ENCODE results near the gene TLK2. TPM values are rescaled to one million over a fixed set of nuclear protein-coding genes. Genes with fewer than 3 reads are reported as not detected.

TLK2 gene
- total and polyA plus RNA-seq, 2 donors (not counting 3 experiments of a cell fraction or from before 2014, with no cell fraction given) = 30.7 to 40.7 TPM

DNA sequence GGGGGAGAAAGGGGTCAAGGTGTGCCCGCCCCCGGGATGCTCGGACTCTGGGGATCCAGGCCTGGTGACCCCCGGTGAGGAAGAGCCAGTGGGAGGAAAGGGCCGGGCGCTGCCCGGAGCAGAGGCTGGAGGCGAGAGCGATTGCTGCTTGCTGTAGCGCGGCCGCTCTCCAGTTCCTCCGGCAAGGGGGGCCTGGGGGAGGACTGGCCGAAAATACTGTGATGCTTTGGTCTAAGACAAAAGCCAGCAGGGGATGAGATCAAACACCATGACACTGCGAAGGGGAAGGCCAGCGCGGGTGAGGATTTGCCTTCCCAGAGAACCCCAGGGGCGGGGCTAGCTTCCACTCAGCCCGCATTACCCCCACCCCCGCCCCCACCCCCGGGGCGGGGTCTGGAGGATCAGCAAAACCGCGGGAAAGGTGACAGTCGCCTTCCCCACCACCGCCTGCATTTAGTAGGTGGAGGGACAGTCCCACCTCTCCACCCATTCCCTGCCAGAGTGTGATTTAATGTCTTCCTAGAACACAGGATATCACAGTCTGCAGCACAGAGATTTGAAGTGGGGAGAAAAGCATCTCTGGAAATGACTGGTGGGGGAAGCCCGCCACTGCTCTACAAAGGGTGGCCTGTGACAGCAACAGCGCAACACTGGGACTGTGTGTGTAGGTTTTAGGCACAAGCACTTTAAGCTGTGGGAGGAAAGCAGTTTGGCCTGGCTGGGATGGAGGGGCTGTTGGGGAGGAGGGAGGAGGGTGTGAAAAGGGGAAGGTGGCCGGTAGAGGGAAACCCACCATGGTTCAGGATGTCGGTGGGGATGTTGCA, 174.6 kb downstream of the TLK2 start:
- TF ChIP-seq MAX (IDR thresholded peaks at IDR 0.05; ENCODE audit: insufficient read depth, insufficient read length) = no peak
- Histone ChIP-seq H2AFZ (ENCODE audit: low read depth, low read length) (peak overlapping the region; percentile 64), H3K36me3 (ENCODE audit: control insufficient read depth in 2 of 2, extremely low read depth in 1 of 2, insufficient read depth in 2 of 2, low read length in 2 of 2) (no peaks in the 10 kb centered on the region), H3K9me3 (replicated peaks; ENCODE audit: control insufficient read depth, insufficient read depth, low read length) (no peaks in the 10 kb centered on the region), H3K4me1 (ENCODE audit: control insufficient read depth, extremely low read depth, insufficient read depth, low read length) (peaks cover 16% of the 10 kb centered on the region), H3K4me2 (ENCODE audit: insufficient read depth, low read length) (peak overlapping the region; percentile 71), H3K27ac (ENCODE audit: insufficient read depth, low read depth, low read length) (peak overlapping the region; percentile 92), H3K9me1 (replicated peaks; ENCODE audit: control insufficient read depth, extremely low read depth, insufficient read depth, low read length) (no peaks in the 10 kb centered on the region), H3K4me3 (replicated peaks in 1 of 3; ENCODE audit: insufficient read depth in 1 of 3, low read depth in 1 of 3, low read length in 3 of 3) (peak overlapping the region; percentile 50 to 69 (median 55)), H3K9ac (replicated peaks; ENCODE audit: extremely low read depth, insufficient read depth, low read length) (peak overlapping the region; percentile 85), H3K27me3 (ENCODE audit: control insufficient read depth in 2 of 2, insufficient read depth in 2 of 2, low read length in 2 of 2) (no peaks in the 10 kb centered on the region), H4K20me1 (replicated peaks; ENCODE audit: control insufficient read depth, extremely low read depth, insufficient read depth, low read length) (no peaks in the 10 kb centered on the region), H3K79me2 (ENCODE audit: control insufficient read depth, insufficient read depth, low read length) (no peaks in the 10 kb centered on the region)
- ChIA-PET CTCF (interaction anchor here (1.1 kb wide), 1 partner anchor 19 kb away, joined by 5 read pairs; no protein-coding TSS in a partner anchor), POLR2A (interaction anchor here (0.6 kb wide), 1 partner anchor 59 kb away, joined by 3 read pairs; no protein-coding TSS in a partner anchor)
- no TSS peak for BruUV-seq (replicated peaks)
- dilution Hi-C loops (cut with MboI; ENCODE audit: extremely low pct_ligation_motif_present, low sequenced_read_pairs) (no loop called here), intact Hi-C loops (cut with micrococcal nuclease) (no loop called here)
- DNase-seq (ENCODE audit: low read depth, low spot score) = peak; percentile 30
- peak; percentile 38 for FAIRE-seq

GRCh38 chr17:62653826-62654761, 175.5 kb downstream of the TLK2 start:
- H3K27ac ChIP-seq (ENCODE audit: insufficient read depth, low read depth, low read length) = no peak overlapping the region
- no peak overlapping the region for H3K9ac ChIP-seq (replicated peaks; ENCODE audit: extremely low read depth, insufficient read depth, low read length)
- H2AFZ ChIP-seq (ENCODE audit: low read depth, low read length) = no peak overlapping the region
- H3K36me3 ChIP-seq (ENCODE audit: control insufficient read depth in 2 of 2, extremely low read depth in 1 of 2, insufficient read depth in 2 of 2, low read length in 2 of 2) = no peaks in the 10 kb centered on the region
- peaks cover 16% of the 10 kb centered on the region for H3K4me1 ChIP-seq (ENCODE audit: control insufficient read depth, extremely low read depth, insufficient read depth, low read length)
- H3K27me3 ChIP-seq (ENCODE audit: control insufficient read depth in 2 of 2, insufficient read depth in 2 of 2, low read length in 2 of 2) = no peaks in the 10 kb centered on the region
- H3K4me3 ChIP-seq (replicated peaks in 1 of 3; ENCODE audit: insufficient read depth in 1 of 3, low read depth in 1 of 3, low read length in 3 of 3) = no peak overlapping the region
- FAIRE-seq (no peak), DNase-seq (ENCODE audit: low read depth, low spot score) (no peak)
- no peaks in the 10 kb centered on the region for H3K9me3 ChIP-seq (replicated peaks; ENCODE audit: control insufficient read depth, insufficient read depth, low read length)
- H3K79me2 ChIP-seq (ENCODE audit: control insufficient read depth, insufficient read depth, low read length) = no peaks in the 10 kb centered on the region
- TF ChIP-seq, protein P1, sequence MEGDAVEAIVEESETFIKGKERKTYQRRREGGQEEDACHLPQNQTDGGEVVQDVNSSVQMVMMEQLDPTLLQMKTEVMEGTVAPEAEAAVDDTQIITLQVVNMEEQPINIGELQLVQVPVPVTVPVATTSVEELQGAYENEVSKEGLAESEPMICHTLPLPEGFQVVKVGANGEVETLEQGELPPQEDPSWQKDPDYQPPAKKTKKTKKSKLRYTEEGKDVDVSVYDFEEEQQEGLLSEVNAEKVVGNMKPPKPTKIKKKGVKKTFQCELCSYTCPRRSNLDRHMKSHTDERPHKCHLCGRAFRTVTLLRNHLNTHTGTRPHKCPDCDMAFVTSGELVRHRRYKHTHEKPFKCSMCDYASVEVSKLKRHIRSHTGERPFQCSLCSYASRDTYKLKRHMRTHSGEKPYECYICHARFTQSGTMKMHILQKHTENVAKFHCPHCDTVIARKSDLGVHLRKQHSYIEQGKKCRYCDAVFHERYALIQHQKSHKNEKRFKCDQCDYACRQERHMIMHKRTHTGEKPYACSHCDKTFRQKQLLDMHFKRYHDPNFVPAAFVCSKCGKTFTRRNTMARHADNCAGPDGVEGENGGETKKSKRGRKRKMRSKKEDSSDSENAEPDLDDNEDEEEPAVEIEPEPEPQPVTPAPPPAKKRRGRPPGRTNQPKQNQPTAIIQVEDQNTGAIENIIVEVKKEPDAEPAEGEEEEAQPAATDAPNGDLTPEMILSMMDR (IDR thresholded peaks at IDR 0.05; ENCODE audit: extremely low read depth in 1 of 2, insufficient read depth in 1 of 2, low read depth in 1 of 2, low read length in 2 of 2) = no peak
- no peak for TF ChIP-seq GATA2 (IDR thresholded peaks at IDR 0.05; ENCODE audit: insufficient read depth, insufficient read length, low read depth, low read length)
- no peak for TF ChIP-seq FOS (IDR thresholded peaks at IDR 0.05; ENCODE audit: borderline replicate concordance, insufficient read depth, low read length)
- dilution Hi-C loops (cut with MboI; ENCODE audit: extremely low pct_ligation_motif_present, low sequenced_read_pairs) (no loop called here), intact Hi-C loops (cut with micrococcal nuclease) (no loop called here)
- POLR2A ChIA-PET = interaction anchor here (0.6 kb wide), 1 partner anchor 60 kb away, joined by 3 read pairs; no protein-coding TSS in a partner anchor
- CTCF ChIA-PET = interaction anchor here (1.1 kb wide), 1 partner anchor 18 kb away, joined by 5 read pairs; no protein-coding TSS in a partner anchor
- no peak overlapping the region for H3K4me2 ChIP-seq (ENCODE audit: insufficient read depth, low read length)
- no peaks in the 10 kb centered on the region for H3K9me1 ChIP-seq (replicated peaks; ENCODE audit: control insufficient read depth, extremely low read depth, insufficient read depth, low read length)
- no TSS peak for BruUV-seq (replicated peaks)
- no peaks in the 10 kb centered on the region for H4K20me1 ChIP-seq (replicated peaks; ENCODE audit: control insufficient read depth, extremely low read depth, insufficient read depth, low read length)

Data from endothelial cell of umbilical vein (primary cell).